ENCODE results near the gene IL5. TPM values are rescaled to one million over a fixed set of nuclear protein-coding genes. Genes with fewer than 3 reads are reported as not detected.
A peak's percentile ranks its signal among the peaks of the same experiment; 100 is the strongest.
"Not testable (repeated sequence)": the region's sequence is repeated elsewhere in the genome, so short reads cannot be mapped to it uniquely, and the experiment has no call there.

The IL5 gene
- total RNA-seq, 1 experiment from 2014 or later, result not detected

DNA sequence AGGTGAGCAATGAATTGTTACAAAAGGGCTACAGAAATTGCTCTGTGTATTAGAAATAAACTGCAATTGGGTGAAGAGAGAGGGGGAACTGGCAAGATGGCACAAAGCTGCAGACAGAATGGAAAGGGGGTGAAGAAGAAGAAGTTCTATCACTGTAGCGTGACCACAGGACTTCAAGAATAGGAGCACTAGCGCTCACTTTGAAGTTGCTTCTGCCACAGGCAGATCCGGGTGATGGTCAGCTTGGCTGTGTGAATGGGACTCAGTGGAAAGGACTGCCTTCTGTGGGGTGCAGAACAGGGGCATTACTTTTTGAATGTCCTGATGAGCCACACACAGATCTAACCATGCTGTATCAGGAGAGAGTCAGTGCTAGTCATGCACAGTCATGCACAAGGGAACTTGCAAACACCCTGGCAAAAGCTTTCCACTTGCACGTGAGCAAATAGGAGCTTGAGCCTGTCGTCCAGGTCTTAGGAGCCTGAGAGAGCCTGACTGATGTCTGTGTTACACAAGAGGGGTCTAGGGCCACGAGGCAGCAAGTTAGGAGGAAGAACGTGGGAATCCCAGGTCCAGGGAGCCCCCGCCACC lies 16.3 kb downstream of the IL5 start:
- intact Hi-C loops (cut with micrococcal nuclease; ENCODE audit: unreplicated experiment), result loop anchor here (1.0 to 10.0 kb wide), 2 partner anchors 293 to 338 kb away; partner anchors contain the start of genes GDF9 and UQCRQ
- Histone ChIP-seq H3K27ac (ENCODE audit: low read depth, low read length, poor library complexity, severe bottlenecking) (no peak overlapping the region), H3K9me3 (ENCODE audit: low read depth, low read length, poor library complexity, severe bottlenecking) (no peaks in the 10 kb centered on the region), H3K36me3 (ENCODE audit: insufficient read depth, low read length, poor library complexity, severe bottlenecking) (no peaks in the 10 kb centered on the region), H3K4me3 (ENCODE audit: low read depth, low read length, poor library complexity, severe bottlenecking) (no peak overlapping the region), H3K27me3 (replicated peaks; ENCODE audit: insufficient read depth, low read depth, low read length, poor library complexity) (no peaks in the 10 kb centered on the region), H3K4me1 (ENCODE audit: insufficient read depth, low read length, poor library complexity, severe bottlenecking) (no peaks in the 10 kb centered on the region)
- CTCF ChIA-PET, result interaction anchor here (0.6 to 1.9 kb wide), 5 partner anchors 30 to 293 kb away, joined by 3 to 12 read pairs (median 3); partner anchors contain the start of genes IRF1 and RAD50
- BruUV-seq (replicated peaks), result no TSS peak
- no peak for TF ChIP-seq EZH2 (IDR thresholded peaks at IDR 0.05; ENCODE audit: borderline replicate concordance, low read depth, low read length, poor library complexity, severe bottlenecking)
- TF ChIP-seq, protein P1, sequence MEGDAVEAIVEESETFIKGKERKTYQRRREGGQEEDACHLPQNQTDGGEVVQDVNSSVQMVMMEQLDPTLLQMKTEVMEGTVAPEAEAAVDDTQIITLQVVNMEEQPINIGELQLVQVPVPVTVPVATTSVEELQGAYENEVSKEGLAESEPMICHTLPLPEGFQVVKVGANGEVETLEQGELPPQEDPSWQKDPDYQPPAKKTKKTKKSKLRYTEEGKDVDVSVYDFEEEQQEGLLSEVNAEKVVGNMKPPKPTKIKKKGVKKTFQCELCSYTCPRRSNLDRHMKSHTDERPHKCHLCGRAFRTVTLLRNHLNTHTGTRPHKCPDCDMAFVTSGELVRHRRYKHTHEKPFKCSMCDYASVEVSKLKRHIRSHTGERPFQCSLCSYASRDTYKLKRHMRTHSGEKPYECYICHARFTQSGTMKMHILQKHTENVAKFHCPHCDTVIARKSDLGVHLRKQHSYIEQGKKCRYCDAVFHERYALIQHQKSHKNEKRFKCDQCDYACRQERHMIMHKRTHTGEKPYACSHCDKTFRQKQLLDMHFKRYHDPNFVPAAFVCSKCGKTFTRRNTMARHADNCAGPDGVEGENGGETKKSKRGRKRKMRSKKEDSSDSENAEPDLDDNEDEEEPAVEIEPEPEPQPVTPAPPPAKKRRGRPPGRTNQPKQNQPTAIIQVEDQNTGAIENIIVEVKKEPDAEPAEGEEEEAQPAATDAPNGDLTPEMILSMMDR (conservative IDR thresholded peaks at IDR 0.05; ENCODE audit: low read depth, low read length), result no peak
- no peak for DNase-seq (ENCODE audit: low spot score)
- POLR2A ChIA-PET (ENCODE audit: low non-redundant PET), result no interaction called here

DNA sequence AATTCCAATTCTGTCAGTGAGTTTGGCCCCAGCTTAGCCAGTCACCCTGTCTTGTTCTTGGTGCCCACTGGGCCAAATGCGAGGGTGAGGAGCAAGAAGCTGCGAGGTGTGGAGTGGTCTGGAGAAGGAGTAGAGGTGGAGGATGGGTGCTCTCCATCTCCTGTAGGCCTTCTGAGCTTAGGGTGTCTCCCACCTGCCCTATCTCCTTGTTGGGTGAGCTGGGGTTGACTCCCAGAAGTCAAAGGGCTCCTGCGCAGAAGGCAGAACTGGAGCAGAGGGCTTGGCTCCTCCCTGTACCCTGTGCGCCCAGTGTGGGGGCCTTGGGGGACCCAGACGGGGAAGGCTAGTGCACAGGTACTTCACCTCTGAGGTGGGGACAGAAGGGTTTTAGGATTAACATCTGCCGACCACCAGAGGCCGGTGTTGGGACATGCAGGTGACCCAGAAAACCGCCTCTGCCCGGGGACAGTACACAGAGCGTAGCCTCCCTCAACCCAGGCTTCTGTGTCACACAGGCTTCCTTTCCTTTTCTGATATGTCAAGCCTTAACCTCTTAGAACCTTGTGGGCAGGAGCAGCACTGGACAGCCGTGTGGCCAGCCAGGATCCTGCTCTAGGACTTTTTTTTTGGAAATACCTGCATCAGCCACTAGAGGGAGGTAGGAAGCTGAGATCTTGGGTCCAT lies 16.9 kb downstream of the IL5 start:
- Histone ChIP-seq H3K4me3 (ENCODE audit: low read depth, low read length, poor library complexity, severe bottlenecking) (no peak overlapping the region), H3K36me3 (ENCODE audit: insufficient read depth, low read length, poor library complexity, severe bottlenecking) (no peaks in the 10 kb centered on the region), H3K4me1 (ENCODE audit: insufficient read depth, low read length, poor library complexity, severe bottlenecking) (no peaks in the 10 kb centered on the region), H3K9me3 (ENCODE audit: low read depth, low read length, poor library complexity, severe bottlenecking) (peaks cover 5% of the 10 kb centered on the region), H3K27me3 (replicated peaks; ENCODE audit: insufficient read depth, low read depth, low read length, poor library complexity) (no peaks in the 10 kb centered on the region), H3K27ac (ENCODE audit: low read depth, low read length, poor library complexity, severe bottlenecking) (no peak overlapping the region)
- ChIA-PET POLR2A (ENCODE audit: low non-redundant PET) (no interaction called here), CTCF (interaction anchor here (0.6 to 1.9 kb wide), 5 partner anchors 30 to 294 kb away, joined by 3 to 12 read pairs (median 3); partner anchors contain the start of genes IRF1 and RAD50)
- TF ChIP-seq, protein P1 (conservative IDR thresholded peaks at IDR 0.05; ENCODE audit: low read depth, low read length), result peak; percentile 90
- TF ChIP-seq EZH2 (IDR thresholded peaks at IDR 0.05; ENCODE audit: borderline replicate concordance, low read depth, low read length, poor library complexity, severe bottlenecking), result no peak
- DNase-seq (ENCODE audit: low spot score), result peak; percentile 53
- BruUV-seq (replicated peaks), result no TSS peak
- intact Hi-C loops (cut with micrococcal nuclease; ENCODE audit: unreplicated experiment), result loop anchor here (1.0 to 10.0 kb wide), 2 partner anchors 294 to 338 kb away; partner anchors contain the start of genes GDF9 and UQCRQ

DNA sequence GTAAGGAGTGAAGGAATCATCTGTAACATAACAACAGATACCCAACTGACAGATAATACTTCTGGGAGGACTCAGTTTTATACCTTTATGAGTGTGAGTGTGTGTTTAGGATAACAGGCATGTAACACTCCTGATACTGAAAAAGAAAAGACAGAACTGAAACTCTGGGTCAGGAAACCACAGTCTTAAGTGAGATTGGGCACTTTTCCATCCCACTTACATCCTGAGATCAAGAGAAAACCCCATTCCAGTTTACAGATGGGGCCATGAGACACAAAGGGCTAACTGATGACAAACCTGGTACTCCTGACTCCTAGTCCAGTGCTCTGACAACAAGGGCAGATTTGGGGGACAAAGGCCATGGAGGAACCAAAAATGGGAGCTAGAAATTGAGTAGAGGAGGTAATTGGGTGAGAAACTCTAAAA lies 18.0 kb downstream of the IL5 start:
- no peak for DNase-seq (ENCODE audit: low spot score)
- peaks cover 10% of the 10 kb centered on the region for H3K9me3 ChIP-seq (ENCODE audit: low read depth, low read length, poor library complexity, severe bottlenecking)
- no peaks in the 10 kb centered on the region for H3K4me1 ChIP-seq (ENCODE audit: insufficient read depth, low read length, poor library complexity, severe bottlenecking)
- no peaks in the 10 kb centered on the region for H3K36me3 ChIP-seq (ENCODE audit: insufficient read depth, low read length, poor library complexity, severe bottlenecking)
- no peak for TF ChIP-seq EZH2 (IDR thresholded peaks at IDR 0.05; ENCODE audit: borderline replicate concordance, low read depth, low read length, poor library complexity, severe bottlenecking)
- TF ChIP-seq, protein P1 (conservative IDR thresholded peaks at IDR 0.05; ENCODE audit: low read depth, low read length), result no peak
- no TSS peak for BruUV-seq (replicated peaks)
- ChIA-PET POLR2A (ENCODE audit: low non-redundant PET) (no interaction called here), CTCF (no interaction called here)
- H3K27me3 ChIP-seq (replicated peaks; ENCODE audit: insufficient read depth, low read depth, low read length, poor library complexity), result no peaks in the 10 kb centered on the region
- H3K4me3 ChIP-seq (ENCODE audit: low read depth, low read length, poor library complexity, severe bottlenecking), result no peak overlapping the region
- intact Hi-C loops (cut with micrococcal nuclease; ENCODE audit: unreplicated experiment), result loop anchor here (10.0 kb wide), 1 partner anchor 339 kb away; the partner anchor contains the start of genes GDF9 and UQCRQ
- H3K27ac ChIP-seq (ENCODE audit: low read depth, low read length, poor library complexity, severe bottlenecking), result no peak overlapping the region

DNA sequence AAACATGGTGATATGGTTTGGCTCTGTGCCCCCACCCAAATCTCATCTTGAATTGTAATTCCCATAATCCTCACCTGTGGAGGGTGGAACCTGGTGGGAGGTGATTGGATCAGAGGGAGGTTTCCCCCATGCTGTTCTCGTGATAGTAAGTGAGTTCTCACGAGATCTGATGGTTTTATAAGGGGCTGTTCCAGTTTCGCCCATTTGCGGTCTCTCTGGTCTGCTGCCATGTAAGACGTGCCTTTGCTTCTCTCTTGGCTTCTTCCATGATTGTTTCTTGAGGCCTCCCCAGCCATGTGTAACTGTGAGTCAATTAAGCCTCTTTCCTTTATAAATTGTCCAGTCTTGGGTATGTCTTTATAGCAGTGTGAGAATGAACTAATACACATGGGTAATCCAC lies 18.4 kb downstream of the IL5 start:
- POLR2A ChIA-PET (ENCODE audit: low non-redundant PET), result not testable (repeated sequence)
- intact Hi-C loops (cut with micrococcal nuclease; ENCODE audit: unreplicated experiment), result loop anchor here (10.0 kb wide), 1 partner anchor 340 kb away; the partner anchor contains the start of genes GDF9 and UQCRQ

DNA sequence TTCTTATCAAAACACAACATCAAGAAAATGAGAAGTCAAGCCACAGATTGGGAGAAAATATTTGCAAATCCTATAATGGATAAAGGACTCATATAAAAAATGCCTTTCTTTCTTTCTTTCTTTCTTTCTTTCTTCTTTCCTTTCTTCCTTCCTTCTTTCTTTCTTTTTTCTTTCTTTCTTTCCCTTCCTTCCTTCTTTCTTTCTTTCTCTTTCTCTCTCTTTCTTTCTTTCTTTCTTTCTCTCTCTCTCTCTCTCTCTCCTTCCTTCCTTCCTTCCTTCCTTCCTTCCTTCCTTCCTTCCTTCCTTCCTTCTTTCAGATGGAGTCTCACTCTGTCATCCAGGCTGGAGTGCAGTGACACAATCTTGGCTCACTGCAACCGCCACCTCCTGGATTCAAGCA lies 21.3 kb downstream of the IL5 start:
- H3K27me3 ChIP-seq (replicated peaks; ENCODE audit: insufficient read depth, low read depth, low read length, poor library complexity); POLR2A ChIA-PET (ENCODE audit: low non-redundant PET); CTCF ChIA-PET; H3K36me3 ChIP-seq (ENCODE audit: insufficient read depth, low read length, poor library complexity, severe bottlenecking); H3K27ac ChIP-seq (ENCODE audit: low read depth, low read length, poor library complexity, severe bottlenecking); H3K4me3 ChIP-seq (ENCODE audit: low read depth, low read length, poor library complexity, severe bottlenecking); H3K4me1 ChIP-seq (ENCODE audit: insufficient read depth, low read length, poor library complexity, severe bottlenecking); BruUV-seq (replicated peaks); DNase-seq (ENCODE audit: low spot score): not testable (repeated sequence)
- intact Hi-C loops (cut with micrococcal nuclease; ENCODE audit: unreplicated experiment), result loop anchor here (10.0 kb wide), 1 partner anchor 343 kb away; the partner anchor contains the start of genes GDF9 and UQCRQ
- peaks cover 14% of the 10 kb centered on the region for H3K9me3 ChIP-seq (ENCODE audit: low read depth, low read length, poor library complexity, severe bottlenecking)

More for the DNA sequence above, 18.4 kb downstream of the IL5 start:
- H3K9me3 ChIP-seq (ENCODE audit: low read depth, low read length, poor library complexity, severe bottlenecking), result peaks cover 14% of the 10 kb centered on the region
- BruUV-seq (replicated peaks); H3K27me3 ChIP-seq (replicated peaks; ENCODE audit: insufficient read depth, low read depth, low read length, poor library complexity); CTCF ChIA-PET; H3K27ac ChIP-seq (ENCODE audit: low read depth, low read length, poor library complexity, severe bottlenecking); H3K4me1 ChIP-seq (ENCODE audit: insufficient read depth, low read length, poor library complexity, severe bottlenecking); H3K36me3 ChIP-seq (ENCODE audit: insufficient read depth, low read length, poor library complexity, severe bottlenecking); H3K4me3 ChIP-seq (ENCODE audit: low read depth, low read length, poor library complexity, severe bottlenecking); DNase-seq (ENCODE audit: low spot score): not testable (repeated sequence)

All from A673 (cell line).